ENCODE data around the gene FRS3. TPM values are rescaled to one million over a fixed set of nuclear protein-coding genes. Genes with fewer than 3 reads are reported as not detected.

The FRS3 gene
- total RNA-seq, 4 donors from 2014 or later = 1.9 to 3.9 (median 3.7) TPM

DNA sequence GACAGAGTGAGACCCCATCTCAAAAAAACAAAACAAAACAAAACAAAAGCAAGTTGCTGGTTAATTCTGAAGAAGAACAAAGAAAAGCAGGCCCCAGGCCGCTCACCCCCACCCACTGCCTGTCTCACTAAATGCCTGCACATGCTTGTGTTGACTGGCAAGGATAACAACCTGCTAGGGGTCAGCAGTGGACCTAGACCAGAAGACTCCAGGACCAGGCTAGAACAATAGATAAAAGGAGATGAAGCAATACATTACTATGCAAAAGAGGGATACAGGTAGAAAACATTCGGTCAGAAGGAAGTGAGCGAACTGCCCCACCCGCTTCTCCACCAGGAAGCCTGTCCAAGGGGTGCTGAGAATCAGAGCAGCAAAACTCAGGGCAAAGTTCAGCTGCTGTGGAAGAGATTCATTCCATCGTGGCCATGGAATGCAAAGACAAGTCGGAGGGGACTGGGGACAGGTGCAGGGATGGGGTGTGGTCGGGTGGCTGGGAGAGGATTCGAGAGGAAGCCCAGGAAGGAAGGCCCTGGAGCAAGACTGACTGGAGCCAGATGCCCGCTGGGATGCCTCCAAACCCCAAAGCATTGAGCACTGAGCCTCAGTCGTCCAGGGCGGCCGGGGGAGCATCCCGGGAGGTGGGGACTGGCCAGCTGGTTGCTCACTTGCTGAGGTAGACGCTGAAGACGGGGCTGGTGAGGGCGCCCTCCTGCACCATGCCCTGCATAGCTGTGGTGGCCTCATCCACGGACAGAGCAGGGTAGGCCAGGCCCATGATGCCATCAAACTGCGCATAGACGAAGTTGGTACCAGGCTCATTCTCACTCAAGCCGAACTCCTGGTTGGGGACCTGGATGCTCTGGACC, 37.8 kb downstream of the FRS3 start:
- Histone ChIP-seq H3K27ac (no peak overlapping the region), H3K9me3 (no peaks in the 10 kb centered on the region), H3K4me3 (no peak overlapping the region), H3K4me1 (no peaks in the 10 kb centered on the region), H3K36me3 (no peaks in the 10 kb centered on the region), H3K27me3 (no peaks in the 10 kb centered on the region)
- no peak for TF ChIP-seq POLR2A (IDR thresholded peaks at IDR 0.05)
- TF ChIP-seq CTCF (IDR thresholded peaks at IDR 0.05) = no peak
- 79% methylated on average over 15 of the region's 20 CpGs for WGBS
- no peak for DNase-seq (ENCODE audit: low spot score in 2 of 2)

DNA sequence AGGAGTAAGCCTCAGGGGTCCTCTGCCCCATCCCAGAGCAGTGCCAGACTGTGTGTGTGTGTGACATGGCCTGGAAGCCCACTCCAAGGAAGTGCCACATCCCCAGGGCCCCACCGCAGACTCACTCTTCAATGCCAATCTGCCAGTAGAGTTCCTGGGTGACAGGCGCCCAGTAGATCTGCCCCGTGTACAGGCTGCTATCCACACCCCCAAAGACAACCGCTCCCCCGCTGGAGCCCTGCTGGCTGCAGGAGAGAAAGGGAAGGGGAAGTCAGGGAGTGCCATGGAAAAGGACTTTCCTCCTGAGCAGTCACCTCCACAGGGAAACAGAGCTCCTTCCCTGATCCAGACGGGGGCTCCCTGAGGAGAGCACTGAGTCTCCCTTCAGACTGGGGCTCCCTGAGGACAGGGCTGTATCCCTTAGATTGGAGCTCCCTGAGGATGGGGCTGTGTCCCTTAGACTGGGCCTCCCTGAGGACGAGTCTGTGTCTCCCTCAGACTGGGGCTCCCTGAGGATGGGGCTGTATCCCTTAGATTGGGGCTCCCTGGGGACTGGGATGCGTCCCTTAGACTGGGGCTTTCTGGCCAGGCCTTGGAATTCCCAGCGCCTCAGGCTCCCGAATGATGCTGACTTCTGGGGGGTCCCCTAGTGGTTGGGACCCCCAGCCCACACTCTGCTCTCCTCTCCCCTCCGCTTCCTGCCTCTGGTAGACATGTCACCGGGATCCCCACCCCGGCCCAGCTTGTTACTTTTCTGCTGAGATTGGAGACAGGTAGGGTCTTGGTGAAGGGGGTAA, 39.1 kb downstream of the FRS3 start:
- DNase-seq (ENCODE audit: low spot score in 2 of 2) = no peak
- Histone ChIP-seq H3K36me3 (no peaks in the 10 kb centered on the region), H3K4me3 (no peak overlapping the region), H3K4me1 (peaks cover 5% of the 10 kb centered on the region), H3K27me3 (no peaks in the 10 kb centered on the region), H3K27ac (no peak overlapping the region), H3K9me3 (no peaks in the 10 kb centered on the region)
- 82% methylated on average over 8 of the region's 13 CpGs for WGBS
- TF ChIP-seq POLR2AphosphoS5 (IDR thresholded peaks at IDR 0.05) (no peak), EP300 (IDR thresholded peaks at IDR 0.05) (no peak), CTCF (IDR thresholded peaks at IDR 0.05) (no peak), POLR2A (IDR thresholded peaks at IDR 0.05) (no peak)

DNA sequence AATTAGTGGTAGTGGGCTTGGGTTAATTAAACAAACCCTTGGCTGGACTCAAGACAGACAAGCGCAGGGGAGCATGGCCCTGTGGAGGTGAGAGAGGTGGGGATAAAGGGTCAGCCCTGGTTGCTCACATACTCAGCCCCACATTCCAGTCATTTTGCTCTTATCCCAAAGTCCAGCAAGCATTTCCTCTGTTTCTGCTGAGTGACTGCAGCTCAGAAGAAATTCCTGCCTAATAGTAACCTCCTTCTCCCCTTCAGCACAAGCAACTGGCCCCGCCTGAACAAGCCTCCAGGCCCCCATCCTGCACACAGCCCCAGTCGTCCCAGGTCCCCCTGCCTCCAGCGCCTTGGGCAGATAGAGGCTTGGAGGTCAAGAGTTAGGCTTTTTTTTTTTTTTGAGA, 40.7 kb downstream of the FRS3 start:
- no peak for TF ChIP-seq CTCF (IDR thresholded peaks at IDR 0.05)
- no peak for TF ChIP-seq EP300 (IDR thresholded peaks at IDR 0.05)
- no peak for TF ChIP-seq POLR2AphosphoS5 (IDR thresholded peaks at IDR 0.05)
- TF ChIP-seq POLR2A (IDR thresholded peaks at IDR 0.05) = no peak
- Histone ChIP-seq H3K27ac (no peak overlapping the region), H3K4me1 (peaks cover 8% of the 10 kb centered on the region), H3K4me3 (no peak overlapping the region), H3K36me3 (no peaks in the 10 kb centered on the region), H3K27me3 (no peaks in the 10 kb centered on the region), H3K9me3 (no peaks in the 10 kb centered on the region)
- no peak for DNase-seq (ENCODE audit: low spot score in 2 of 2)
- 83% methylated on average over 4 of the region's 4 CpGs for WGBS

- H3K4me3 ChIP-seq = no peak overlapping the region
- 85% methylated on average over 5 of the region's 6 CpGs for WGBS
- H3K9me3 ChIP-seq = no peaks in the 10 kb centered on the region
- no peaks in the 10 kb centered on the region for H3K27me3 ChIP-seq
- TF ChIP-seq POLR2AphosphoS5 (IDR thresholded peaks at IDR 0.05) = no peak
- no peak for TF ChIP-seq POLR2A (IDR thresholded peaks at IDR 0.05)
- TF ChIP-seq CTCF (IDR thresholded peaks at IDR 0.05) = no peak
- no peak for TF ChIP-seq EP300 (IDR thresholded peaks at IDR 0.05)
- no peaks in the 10 kb centered on the region for H3K36me3 ChIP-seq
- H3K27ac ChIP-seq = no peak overlapping the region
- peaks cover 22% of the 10 kb centered on the region for H3K4me1 ChIP-seq
- DNase-seq (ENCODE audit: low spot score in 2 of 2) = no peak
Observed at GRCh38 chr6:41737591-41738130, 42.0 kb downstream of the FRS3 start.
